Sigmoid colon (tissue), 7 donors: ENCODE results near the gene FADS1. TPM values are rescaled to one million over a fixed set of nuclear protein-coding genes. Genes with fewer than 3 reads are reported as not detected.

Source experiments
- DNase-seq: peaks from one replicate; pipeline ENCODE4 v3.0.0-alpha.2; 2019
- H3K27ac ChIP-seq, 4 donors: fragments of 200-600 bp; sonication (generic); one replicate each; pipeline ENCODE4 v1.5.1; 2016 to 2019; ENCODE audit warnings: mild to moderate bottlenecking in 1 of 4
- H3K27me3 ChIP-seq, 3 donors: fragments of 200-600 bp; sonication (generic); one replicate each; pipeline ENCODE4 v1.5.1; 2019; ENCODE audit warnings: mild to moderate bottlenecking in 1 of 3
- H3K36me3 ChIP-seq, 4 donors: fragments of 200-600 bp; sonication (generic); one replicate each; pipeline ENCODE4 v1.5.1; 2016 to 2019
- H3K4me1 ChIP-seq, 4 donors: fragments of 200-600 bp; sonication (generic); one replicate each; pipeline ENCODE4 v1.5.1; 2017 to 2019
- H3K4me3 ChIP-seq, 4 donors: fragments of 200-600 bp; sonication (generic); one replicate each; pipeline ENCODE4 v1.5.1; 2017 to 2019; ENCODE audit warnings: mild to moderate bottlenecking in 2 of 4, moderate library complexity in 1 of 4
- H3K9me3 ChIP-seq, 4 donors: fragments of 200-600 bp in 3 of 4; sonication (generic) in 3 of 4; one replicate each; pipeline versions ENCODE4 v1.5.1 to v1.6.1; 2013 to 2019
- EP300 ChIP-seq, 4 donors: sonication (generic); formaldehyde crosslinking; IDR thresholded peaks; one replicate each; pipeline ENCODE4 v1.6.1; 2017; ENCODE audit warnings: antibody characterized with exemption in 4 of 4
- POLR2A ChIP-seq, 2 donors: fragments of 450-650 bp; IDR thresholded peaks; one replicate each; pipeline ENCODE4 v1.6.1; 2016; ENCODE audit warnings: antibody characterized with exemption in 2 of 2, mild to moderate bottlenecking in 2 of 2, moderate library complexity in 2 of 2
- POLR2AphosphoS5 ChIP-seq, 4 donors: sonication (generic); formaldehyde crosslinking; IDR thresholded peaks; one replicate each; pipeline ENCODE4 v1.6.1; 2017; ENCODE audit warnings: antibody characterized with exemption in 4 of 4
- WGBS, 2 donors: extraction: QIAGEN DNeasy Blood & Tissue Kit; methylation state at CpG; one replicate each; pipeline ENCODE4 v1.1.7; 2013; 5-methylcytosine and 5-hydroxymethylcytosine counted together
- intact Hi-C: fragments of 100-400 bp; cut with DNase I; formaldehyde crosslinking; loops from one replicate; pipeline ENCODE4 v1.15.1; 2023
- polyA plus RNA-seq, 3 donors: library from polyadenylated mRNA; stranded (reverse); fragments of 200-250 nt; gene quantifications; one replicate each; pipeline ENCODE4 v1.2.3, GENCODE V29; 2013
- total RNA-seq, 4 donors: library from RNA; depleted of rRNA; stranded (reverse); fragments of >200 nt; gene quantifications; one replicate each; pipeline ENCODE4 v1.1.0, GENCODE V29; 2016
- TF ChIP-seq, protein P1 (sequence below), 4 experiments: fragments of 450-650 bp in 3 of 4; fragments of 200-600 bp in 1 of 4; IDR thresholded peaks; one replicate each; pipeline ENCODE4 v1.5.1; 2016 to 2019; ENCODE audit warnings: antibody characterized with exemption in 4 of 4, mild to moderate bottlenecking in 3 of 4, moderate library complexity in 2 of 4
- donor health status: healthy with polysubstance abuse.
- donor health status: Bipolar disorder and iron deficiency.
- donor health status: healthy.

Gene FADS1
- total and polyA plus RNA-seq, 7 donors = 1.2 to 17.7 (median 12.6) TPM

DNA sequence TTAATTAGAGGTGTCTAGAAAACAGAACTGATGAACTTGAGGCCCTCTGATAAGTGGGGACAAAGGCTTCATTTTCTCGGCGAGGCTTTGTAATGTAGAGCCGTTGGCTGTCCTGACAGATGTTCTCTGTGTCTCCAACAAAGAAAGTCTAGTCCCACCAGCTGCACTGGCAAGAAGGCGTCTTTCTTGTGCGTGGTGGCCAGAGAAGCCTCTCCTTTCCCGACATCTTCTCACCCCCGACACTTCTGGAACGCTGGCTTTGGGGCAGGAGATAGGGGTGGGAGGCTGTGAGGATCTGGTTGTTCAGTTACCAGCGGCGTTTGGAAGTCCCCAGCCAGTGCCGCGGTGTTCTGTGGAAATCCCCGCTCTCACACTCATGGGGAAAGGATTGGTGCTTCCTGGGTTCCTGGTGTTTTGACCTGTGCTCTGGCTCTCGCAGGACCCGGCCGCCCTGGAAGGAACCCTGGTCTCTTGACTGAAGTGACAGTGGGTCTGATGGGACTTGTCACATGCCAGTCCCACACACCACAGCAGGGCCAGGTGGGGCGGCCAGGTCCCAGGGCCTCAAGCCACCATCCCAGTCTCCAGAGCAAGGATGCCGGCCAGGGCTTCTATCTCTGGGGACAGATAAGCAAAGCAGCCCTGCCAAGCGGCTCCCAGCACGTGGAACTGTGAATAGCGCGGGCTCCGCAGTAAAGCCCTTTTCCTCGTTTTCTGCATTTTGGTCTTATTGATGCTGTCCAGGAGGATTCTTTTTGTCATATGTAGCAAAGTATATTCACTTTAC, 34.5 kb upstream of the FADS1 start:
- peak overlapping the region in 3 of 4 donors; percentile 8 to 47 (median 10) for H3K27ac ChIP-seq
- intact Hi-C loops = no loop called here

DNA sequence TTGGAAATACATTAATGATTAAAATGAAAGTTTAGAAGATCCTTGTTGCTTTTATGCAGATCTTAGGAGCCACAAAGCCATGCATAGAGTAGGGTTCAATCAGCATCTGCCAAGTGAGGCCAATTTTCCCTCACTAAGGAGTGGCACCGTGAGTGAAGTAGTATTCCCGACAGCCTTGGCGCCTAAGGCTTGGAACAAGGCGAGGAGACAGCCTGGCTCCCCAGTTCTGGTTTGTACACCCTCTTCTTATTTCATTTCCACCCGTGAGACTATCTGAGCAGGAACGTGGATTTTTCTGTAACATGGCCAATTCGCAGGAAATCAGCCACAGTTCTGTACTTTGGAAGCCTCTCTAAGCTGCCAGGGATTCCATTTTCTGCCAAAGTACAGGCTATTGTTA, 33.9 kb upstream of the FADS1 start:
- Histone ChIP-seq H3K27ac (peak overlapping the region in 1 of 4 donors; percentile 8), H3K4me1 (peaks cover 0 to 7% (median 0%) of the 10 kb centered on the region in 4 donors), H3K9me3 (no peaks in the 10 kb centered on the region), H3K36me3 (peaks cover 0 to 69% (median 10%) of the 10 kb centered on the region in 4 donors), H3K4me3 (no peak overlapping the region), H3K27me3 (no peaks in the 10 kb centered on the region)
- 56 to 86% methylated on average over 7 of the region's 7 CpGs for WGBS, 2 donors
- TF ChIP-seq POLR2A (IDR thresholded peaks at IDR 0.05) = no peak
- no peak for TF ChIP-seq POLR2AphosphoS5 (IDR thresholded peaks at IDR 0.05)
- TF ChIP-seq, protein P1, sequence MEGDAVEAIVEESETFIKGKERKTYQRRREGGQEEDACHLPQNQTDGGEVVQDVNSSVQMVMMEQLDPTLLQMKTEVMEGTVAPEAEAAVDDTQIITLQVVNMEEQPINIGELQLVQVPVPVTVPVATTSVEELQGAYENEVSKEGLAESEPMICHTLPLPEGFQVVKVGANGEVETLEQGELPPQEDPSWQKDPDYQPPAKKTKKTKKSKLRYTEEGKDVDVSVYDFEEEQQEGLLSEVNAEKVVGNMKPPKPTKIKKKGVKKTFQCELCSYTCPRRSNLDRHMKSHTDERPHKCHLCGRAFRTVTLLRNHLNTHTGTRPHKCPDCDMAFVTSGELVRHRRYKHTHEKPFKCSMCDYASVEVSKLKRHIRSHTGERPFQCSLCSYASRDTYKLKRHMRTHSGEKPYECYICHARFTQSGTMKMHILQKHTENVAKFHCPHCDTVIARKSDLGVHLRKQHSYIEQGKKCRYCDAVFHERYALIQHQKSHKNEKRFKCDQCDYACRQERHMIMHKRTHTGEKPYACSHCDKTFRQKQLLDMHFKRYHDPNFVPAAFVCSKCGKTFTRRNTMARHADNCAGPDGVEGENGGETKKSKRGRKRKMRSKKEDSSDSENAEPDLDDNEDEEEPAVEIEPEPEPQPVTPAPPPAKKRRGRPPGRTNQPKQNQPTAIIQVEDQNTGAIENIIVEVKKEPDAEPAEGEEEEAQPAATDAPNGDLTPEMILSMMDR (IDR thresholded peaks at IDR 0.05) = no peak
- TF ChIP-seq EP300 (IDR thresholded peaks at IDR 0.05) = no peak
- DNase-seq = no peak
- intact Hi-C loops = no loop called here

More for the DNA sequence above, 34.5 kb upstream of the FADS1 start:
- Histone ChIP-seq H3K4me3 (no peak overlapping the region), H3K36me3 (peaks cover 0 to 69% (median 10%) of the 10 kb centered on the region in 4 donors), H3K4me1 (peaks cover 0 to 7% (median 0%) of the 10 kb centered on the region in 4 donors), H3K27me3 (no peaks in the 10 kb centered on the region), H3K9me3 (no peaks in the 10 kb centered on the region)
- 86 to 89% methylated on average over 24 of the region's 24 CpGs for WGBS, 2 donors
- no peak for DNase-seq
- TF ChIP-seq, protein P1 (IDR thresholded peaks at IDR 0.05) = no peak
- TF ChIP-seq POLR2AphosphoS5 (IDR thresholded peaks at IDR 0.05) = no peak
- TF ChIP-seq POLR2A (IDR thresholded peaks at IDR 0.05) = no peak
- no peak for TF ChIP-seq EP300 (IDR thresholded peaks at IDR 0.05)

DNA sequence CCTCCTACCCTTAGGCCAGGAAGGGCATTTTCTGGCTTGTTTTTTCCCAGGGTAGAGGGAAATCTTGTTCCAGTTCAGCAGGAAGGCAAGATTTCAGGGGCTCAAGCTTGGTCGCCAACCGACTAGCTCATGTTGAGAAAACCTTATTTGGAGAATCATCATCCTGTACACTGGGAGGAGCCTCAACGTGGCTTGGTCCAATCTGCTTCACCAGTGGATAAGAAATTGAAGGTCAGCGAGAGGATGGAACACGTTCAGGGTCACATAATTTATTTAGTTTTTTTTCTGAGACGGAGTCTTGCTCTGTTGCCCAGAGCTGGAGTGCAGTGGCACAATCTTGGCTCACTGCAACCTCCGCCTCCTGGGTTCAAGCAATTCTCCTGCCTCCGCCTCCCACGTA, 31.8 kb upstream of the FADS1 start:
- WGBS, 2 donors = 92 to 96% methylated on average over 9 of the region's 9 CpGs
- Histone ChIP-seq H3K4me3 (no peak overlapping the region), H3K27me3 (no peaks in the 10 kb centered on the region), H3K4me1 (peaks cover 0 to 3% (median 0%) of the 10 kb centered on the region in 4 donors), H3K27ac (no peak overlapping the region), H3K9me3 (no peaks in the 10 kb centered on the region), H3K36me3 (peaks cover 0 to 77% (median 8%) of the 10 kb centered on the region in 4 donors)
- intact Hi-C loops = no loop called here
- DNase-seq = no peak
- TF ChIP-seq EP300 (IDR thresholded peaks at IDR 0.05) = no peak
- TF ChIP-seq, protein P1 (IDR thresholded peaks at IDR 0.05) = no peak
- no peak for TF ChIP-seq POLR2AphosphoS5 (IDR thresholded peaks at IDR 0.05)
- no peak for TF ChIP-seq POLR2A (IDR thresholded peaks at IDR 0.05)

DNA sequence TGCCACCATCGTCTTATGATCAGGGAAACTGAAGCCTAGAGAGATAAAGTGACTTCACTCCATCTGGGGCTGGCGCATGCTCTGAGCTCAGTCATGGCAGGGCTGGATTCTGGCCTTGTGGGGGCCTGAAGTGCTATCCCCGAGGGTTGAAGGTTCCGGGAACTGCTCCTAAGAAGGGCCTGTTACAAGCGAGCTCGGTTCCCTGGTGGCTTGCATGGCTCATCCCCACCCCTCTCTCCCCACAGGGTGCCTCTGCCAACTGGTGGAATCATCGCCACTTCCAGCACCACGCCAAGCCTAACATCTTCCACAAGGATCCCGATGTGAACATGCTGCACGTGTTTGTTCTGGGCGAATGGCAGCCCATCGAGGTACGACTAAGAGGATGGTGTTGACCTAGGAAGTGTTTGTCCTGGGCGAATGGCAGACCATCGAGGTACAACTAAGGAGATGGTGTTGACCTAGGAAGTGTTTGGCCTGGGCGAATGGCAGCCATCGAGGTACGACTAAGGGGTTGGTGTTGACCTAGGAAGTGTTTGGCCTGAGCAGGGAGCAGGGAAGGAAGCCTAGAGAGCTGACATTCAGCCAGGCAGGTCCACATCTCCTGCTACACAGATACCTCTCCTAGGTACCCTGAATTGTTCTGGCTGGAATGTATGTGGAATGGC, 31.2 kb upstream of the FADS1 start:
- Histone ChIP-seq H3K4me3 (no peak overlapping the region), H3K27me3 (no peaks in the 10 kb centered on the region), H3K36me3 (peaks cover 0 to 82% (median 8%) of the 10 kb centered on the region in 4 donors), H3K27ac (no peak overlapping the region), H3K4me1 (no peaks in the 10 kb centered on the region), H3K9me3 (no peaks in the 10 kb centered on the region)
- no peak for DNase-seq
- intact Hi-C loops = no loop called here
- TF ChIP-seq POLR2AphosphoS5 (IDR thresholded peaks at IDR 0.05) (no peak), EP300 (IDR thresholded peaks at IDR 0.05) (no peak)
- 96% methylated on average over 18 of the region's 18 CpGs for WGBS, 2 donors

DNA sequence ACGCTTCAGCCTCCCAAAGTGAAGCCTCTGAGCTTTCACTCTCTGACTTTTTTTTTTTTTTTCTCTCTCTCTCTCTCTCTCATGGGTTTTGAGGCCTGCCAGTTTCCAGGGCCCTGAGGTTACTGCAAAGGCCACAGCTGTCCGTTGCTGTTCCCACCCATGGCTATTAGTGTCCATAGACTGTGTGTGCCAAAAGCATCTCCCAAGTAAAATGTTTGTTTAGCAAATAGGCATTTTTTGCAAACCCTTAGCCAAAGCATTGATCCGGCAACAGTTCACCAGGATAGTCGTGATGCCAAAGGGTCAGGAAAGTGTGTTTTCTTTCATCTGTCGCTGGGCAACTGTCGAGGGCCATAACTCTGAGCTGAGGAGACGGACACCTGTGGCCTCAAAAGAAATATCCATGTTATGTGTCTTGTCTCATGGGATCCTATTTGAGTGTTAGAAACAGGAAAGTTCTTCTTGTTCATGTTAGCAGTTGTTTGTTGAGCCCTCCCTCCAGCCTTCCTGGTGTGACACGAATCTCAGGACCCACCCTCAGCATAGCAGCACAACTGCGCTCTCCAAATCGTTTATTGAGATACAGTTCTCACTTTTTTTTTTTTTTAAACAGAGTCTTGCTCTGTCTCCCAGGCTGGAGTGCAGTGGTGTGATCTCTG, 29.7 kb upstream of the FADS1 start:
- no peaks in the 10 kb centered on the region for H3K9me3 ChIP-seq
- no peak overlapping the region for H3K4me3 ChIP-seq
- intact Hi-C loops = no loop called here
- TF ChIP-seq POLR2AphosphoS5 (IDR thresholded peaks at IDR 0.05) = no peak
- TF ChIP-seq EP300 (IDR thresholded peaks at IDR 0.05) = no peak
- TF ChIP-seq POLR2A (IDR thresholded peaks at IDR 0.05) = no peak
- TF ChIP-seq, protein P1 (IDR thresholded peaks at IDR 0.05) = no peak
- peaks cover 0 to 86% (median 8%) of the 10 kb centered on the region in 4 donors for H3K36me3 ChIP-seq
- H3K27ac ChIP-seq = no peak overlapping the region
- WGBS, 2 donors = 84 to 88% methylated on average over 10 of the region's 10 CpGs
- H3K27me3 ChIP-seq = no peaks in the 10 kb centered on the region
- DNase-seq = no peak
- no peaks in the 10 kb centered on the region for H3K4me1 ChIP-seq
